ENCODE data around the gene DNASE2B. TPM values are rescaled to one million over a fixed set of nuclear protein-coding genes. Genes with fewer than 3 reads are reported as not detected.

The DNASE2B gene
- total and polyA plus RNA-seq, 2 experiments from 2014 or later, result not detected

DNA sequence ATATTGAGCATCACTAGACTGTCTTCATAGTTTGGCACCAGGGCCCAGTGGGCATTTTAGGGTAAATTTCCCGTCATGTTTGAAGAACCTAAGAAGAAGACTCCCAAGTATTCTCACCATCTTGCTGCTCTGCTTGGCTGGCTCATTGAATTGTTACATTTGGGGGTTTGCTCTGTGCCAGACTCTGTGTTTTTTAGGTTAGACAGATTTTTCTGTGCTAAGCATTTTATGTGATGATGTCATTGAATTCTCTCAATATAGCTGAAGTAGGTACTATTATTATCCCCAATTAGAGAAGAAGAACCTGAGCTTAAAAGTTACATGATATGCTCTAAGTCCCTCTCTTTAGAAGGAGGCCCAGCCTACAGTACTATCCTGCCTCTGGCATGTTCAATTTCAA lies 28.0 kb upstream of the DNASE2B start (continued):
- TF ChIP-seq, protein P1, sequence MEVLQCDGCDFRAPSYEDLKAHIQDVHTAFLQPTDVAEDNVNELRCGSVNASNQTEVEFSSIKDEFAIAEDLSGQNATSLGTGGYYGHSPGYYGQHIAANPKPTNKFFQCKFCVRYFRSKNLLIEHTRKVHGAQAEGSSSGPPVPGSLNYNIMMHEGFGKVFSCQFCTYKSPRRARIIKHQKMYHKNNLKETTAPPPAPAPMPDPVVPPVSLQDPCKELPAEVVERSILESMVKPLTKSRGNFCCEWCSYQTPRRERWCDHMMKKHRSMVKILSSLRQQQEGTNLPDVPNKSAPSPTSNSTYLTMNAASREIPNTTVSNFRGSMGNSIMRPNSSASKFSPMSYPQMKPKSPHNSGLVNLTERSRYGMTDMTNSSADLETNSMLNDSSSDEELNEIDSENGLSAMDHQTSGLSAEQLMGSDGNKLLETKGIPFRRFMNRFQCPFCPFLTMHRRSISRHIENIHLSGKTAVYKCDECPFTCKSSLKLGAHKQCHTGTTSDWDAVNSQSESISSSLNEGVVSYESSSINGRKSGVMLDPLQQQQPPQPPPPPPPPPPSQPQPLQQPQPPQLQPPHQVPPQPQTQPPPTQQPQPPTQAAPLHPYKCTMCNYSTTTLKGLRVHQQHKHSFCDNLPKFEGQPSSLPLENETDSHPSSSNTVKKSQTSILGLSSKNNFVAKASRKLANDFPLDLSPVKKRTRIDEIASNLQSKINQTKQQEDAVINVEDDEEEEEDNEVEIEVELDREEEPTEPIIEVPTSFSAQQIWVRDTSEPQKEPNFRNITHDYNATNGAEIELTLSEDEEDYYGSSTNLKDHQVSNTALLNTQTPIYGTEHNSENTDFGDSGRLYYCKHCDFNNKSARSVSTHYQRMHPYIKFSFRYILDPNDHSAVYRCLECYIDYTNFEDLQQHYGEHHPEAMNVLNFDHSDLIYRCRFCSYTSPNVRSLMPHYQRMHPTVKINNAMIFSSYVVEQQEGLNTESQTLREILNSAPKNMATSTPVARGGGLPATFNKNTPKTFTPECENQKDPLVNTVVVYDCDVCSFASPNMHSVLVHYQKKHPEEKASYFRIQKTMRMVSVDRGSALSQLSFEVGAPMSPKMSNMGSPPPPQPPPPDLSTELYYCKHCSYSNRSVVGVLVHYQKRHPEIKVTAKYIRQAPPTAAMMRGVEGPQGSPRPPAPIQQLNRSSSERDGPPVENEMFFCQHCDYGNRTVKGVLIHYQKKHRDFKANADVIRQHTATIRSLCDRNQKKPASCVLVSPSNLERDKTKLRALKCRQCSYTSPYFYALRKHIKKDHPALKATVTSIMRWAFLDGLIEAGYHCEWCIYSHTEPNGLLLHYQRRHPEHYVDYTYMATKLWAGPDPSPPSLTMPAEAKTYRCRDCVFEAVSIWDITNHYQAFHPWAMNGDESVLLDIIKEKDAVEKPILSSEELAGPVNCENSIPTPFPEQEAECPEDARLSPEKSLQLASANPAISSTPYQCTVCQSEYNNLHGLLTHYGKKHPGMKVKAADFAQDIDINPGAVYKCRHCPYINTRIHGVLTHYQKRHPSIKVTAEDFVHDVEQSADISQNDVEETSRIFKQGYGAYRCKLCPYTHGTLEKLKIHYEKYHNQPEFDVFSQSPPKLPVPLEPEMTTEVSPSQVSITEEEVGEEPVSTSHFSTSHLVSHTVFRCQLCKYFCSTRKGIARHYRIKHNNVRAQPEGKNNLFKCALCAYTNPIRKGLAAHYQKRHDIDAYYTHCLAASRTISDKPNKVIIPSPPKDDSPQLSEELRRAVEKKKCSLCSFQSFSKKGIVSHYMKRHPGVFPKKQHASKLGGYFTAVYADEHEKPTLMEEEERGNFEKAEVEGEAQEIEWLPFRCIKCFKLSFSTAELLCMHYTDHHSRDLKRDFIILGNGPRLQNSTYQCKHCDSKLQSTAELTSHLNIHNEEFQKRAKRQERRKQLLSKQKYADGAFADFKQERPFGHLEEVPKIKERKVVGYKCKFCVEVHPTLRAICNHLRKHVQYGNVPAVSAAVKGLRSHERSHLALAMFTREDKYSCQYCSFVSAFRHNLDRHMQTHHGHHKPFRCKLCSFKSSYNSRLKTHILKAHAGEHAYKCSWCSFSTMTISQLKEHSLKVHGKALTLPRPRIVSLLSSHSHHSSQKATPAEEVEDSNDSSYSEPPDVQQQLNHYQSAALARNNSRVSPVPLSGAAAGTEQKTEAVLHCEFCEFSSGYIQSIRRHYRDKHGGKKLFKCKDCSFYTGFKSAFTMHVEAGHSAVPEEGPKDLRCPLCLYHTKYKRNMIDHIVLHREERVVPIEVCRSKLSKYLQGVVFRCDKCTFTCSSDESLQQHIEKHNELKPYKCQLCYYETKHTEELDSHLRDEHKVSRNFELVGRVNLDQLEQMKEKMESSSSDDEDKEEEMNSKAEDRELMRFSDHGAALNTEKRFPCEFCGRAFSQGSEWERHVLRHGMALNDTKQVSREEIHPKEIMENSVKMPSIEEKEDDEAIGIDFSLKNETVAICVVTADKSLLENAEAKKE (CRISPR knock-in tag; IDR thresholded peaks at IDR 0.05), result no peak
- TF ChIP-seq, protein P2, sequence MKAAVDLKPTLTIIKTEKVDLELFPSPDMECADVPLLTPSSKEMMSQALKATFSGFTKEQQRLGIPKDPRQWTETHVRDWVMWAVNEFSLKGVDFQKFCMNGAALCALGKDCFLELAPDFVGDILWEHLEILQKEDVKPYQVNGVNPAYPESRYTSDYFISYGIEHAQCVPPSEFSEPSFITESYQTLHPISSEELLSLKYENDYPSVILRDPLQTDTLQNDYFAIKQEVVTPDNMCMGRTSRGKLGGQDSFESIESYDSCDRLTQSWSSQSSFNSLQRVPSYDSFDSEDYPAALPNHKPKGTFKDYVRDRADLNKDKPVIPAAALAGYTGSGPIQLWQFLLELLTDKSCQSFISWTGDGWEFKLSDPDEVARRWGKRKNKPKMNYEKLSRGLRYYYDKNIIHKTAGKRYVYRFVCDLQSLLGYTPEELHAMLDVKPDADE (IDR thresholded peaks at IDR 0.05), result no peak
- TF ChIP-seq ZNF114 (CRISPR knock-in tag; IDR thresholded peaks at IDR 0.05) (no peak), JUNB (IDR thresholded peaks at IDR 0.05; ENCODE audit: unreplicated experiment) (no peak), CREB1 (CRISPR knock-in tag; IDR thresholded peaks at IDR 0.05; ENCODE audit: low read depth) (no peak), NANOG (IDR thresholded peaks at IDR 0.05; ENCODE audit: borderline replicate concordance) (no peak), ZNF331 (CRISPR knock-in tag; IDR thresholded peaks at IDR 0.05; ENCODE audit: low read depth) (no peak), REST (IDR thresholded peaks at IDR 0.05; ENCODE audit: unreplicated experiment) (no peak), STAT1 (IDR thresholded peaks at IDR 0.05; ENCODE audit: unreplicated experiment) (no peak)
- TF ChIP-seq, protein P3, sequence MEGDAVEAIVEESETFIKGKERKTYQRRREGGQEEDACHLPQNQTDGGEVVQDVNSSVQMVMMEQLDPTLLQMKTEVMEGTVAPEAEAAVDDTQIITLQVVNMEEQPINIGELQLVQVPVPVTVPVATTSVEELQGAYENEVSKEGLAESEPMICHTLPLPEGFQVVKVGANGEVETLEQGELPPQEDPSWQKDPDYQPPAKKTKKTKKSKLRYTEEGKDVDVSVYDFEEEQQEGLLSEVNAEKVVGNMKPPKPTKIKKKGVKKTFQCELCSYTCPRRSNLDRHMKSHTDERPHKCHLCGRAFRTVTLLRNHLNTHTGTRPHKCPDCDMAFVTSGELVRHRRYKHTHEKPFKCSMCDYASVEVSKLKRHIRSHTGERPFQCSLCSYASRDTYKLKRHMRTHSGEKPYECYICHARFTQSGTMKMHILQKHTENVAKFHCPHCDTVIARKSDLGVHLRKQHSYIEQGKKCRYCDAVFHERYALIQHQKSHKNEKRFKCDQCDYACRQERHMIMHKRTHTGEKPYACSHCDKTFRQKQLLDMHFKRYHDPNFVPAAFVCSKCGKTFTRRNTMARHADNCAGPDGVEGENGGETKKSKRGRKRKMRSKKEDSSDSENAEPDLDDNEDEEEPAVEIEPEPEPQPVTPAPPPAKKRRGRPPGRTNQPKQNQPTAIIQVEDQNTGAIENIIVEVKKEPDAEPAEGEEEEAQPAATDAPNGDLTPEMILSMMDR (conservative IDR thresholded peaks at IDR 0.05; ENCODE audit: low read depth in 2 of 2), result no peak
